Hindlimb muscle (tissue), 1 donor: ENCODE data around the gene PFKL. TPM values are rescaled to one million over a fixed set of nuclear protein-coding genes. Genes with fewer than 3 reads are reported as not detected.

Experiments used
- DNase-seq: peaks from one replicate; pipeline ENCODE4 v3.0.0-alpha.2; 2013
- polyA plus RNA-seq: library from polyadenylated mRNA; unstranded; fragments of 120-200 nt; gene quantifications from one replicate; pipeline ENCODE4 v1.2.1, GENCODE V29; 2013; ENCODE audit not compliant: insufficient read length

PFKL gene
- polyA plus RNA-seq, 1 donor, result 65.1 TPM

GRCh38 chr21:44365251-44365966, 65.6 kb downstream of the PFKL start:
- no peak for DNase-seq

DNA sequence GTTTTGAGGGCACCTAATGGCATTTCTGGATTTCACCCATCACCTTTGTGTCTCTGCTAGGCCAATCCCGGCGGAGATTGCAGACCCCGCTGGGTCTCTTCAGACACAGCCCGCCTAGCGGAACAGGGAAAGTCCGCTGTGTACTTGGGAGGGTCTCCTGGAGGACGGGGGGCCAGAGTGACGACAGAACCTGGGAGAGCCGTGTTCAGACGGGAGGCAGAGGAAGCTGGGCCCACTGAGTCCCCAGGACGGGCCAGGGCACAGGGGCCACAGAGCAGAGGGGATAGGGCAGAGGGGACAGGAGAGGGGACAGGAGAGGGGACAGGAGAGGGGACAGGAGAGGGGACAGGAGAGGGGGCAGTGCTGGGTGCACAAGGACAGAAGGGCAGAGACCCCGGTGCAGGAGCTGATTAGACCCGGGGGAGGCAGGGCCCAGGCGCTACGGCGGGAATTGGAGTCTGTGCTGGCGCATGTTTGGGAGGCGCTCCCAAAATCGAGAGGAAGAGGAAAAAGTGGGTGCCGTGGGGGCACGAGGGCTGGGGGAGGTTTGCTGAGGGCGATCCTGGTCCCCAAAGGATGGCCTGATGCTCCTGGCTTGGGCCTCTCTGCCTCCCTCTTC, 66.2 kb downstream of the PFKL start:
- DNase-seq, result no peak

- no peak for DNase-seq
Observed at GRCh38 chr21:44366586-44367211, 66.8 kb downstream of the PFKL start.

- no peak for DNase-seq
Observed at GRCh38 chr21:44368711-44369446, 69.0 kb downstream of the PFKL start.

- no peak for DNase-seq
Observed at GRCh38 chr21:44370027-44370735, 70.3 kb downstream of the PFKL start.

GRCh38 chr21:44370786-44371410, 71.0 kb downstream of the PFKL start:
- no peak for DNase-seq

GRCh38 chr21:44371596-44371995, 71.7 kb downstream of the PFKL start:
- no peak for DNase-seq

GRCh38 chr21:44372616-44373015, 72.8 kb downstream of the PFKL start:
- no peak for DNase-seq

DNA sequence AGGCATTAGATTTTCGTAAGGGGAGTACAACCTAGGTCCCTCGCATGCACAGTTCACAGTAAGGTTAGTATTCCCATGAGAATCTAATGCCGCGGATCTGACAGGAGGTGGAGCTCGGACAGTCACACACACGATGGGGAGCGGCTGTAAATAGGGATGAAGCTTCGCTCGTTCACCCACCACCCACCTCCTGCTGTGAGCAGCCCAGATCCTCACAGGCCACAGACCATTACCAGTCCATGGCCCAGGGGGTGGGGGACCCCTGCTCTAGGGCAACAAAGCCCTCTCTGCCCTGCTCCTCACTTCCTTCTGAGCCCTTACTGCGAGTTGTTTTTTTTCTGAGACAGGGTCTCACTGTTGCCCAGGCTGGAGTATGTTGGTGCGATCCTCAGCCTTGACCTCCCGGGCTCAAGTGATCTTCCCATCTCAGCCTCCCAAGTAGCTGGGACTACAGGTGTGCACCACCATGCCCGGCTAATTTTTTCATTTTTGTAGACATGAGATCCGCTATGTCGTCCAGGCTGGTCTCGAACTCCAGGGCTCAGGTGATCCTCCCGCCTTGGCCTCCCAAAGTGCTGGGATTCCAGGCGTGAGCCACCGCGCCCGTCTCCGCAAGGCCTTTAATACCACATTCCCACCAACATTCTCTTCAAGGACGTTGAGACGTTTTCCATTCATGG, 74.9 kb downstream of the PFKL start:
- DNase-seq, result no peak

DNA sequence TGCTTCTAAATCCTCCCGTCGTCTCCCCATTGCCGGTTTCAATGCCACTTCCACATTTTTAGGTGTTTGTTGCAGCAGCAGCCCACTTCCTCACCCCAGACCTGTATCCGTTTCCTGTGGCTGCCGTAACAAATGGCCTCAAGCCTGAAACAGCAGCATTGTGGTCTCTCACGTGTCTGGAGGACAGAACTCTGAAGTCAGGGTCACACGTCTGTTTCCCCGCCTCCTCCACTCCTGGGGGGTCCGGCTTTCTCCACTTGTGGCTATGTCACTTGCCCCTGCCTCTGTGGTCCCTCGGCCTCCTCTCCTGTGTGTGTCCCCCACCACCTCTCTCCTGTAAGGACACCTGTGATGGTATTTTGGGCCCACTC, 75.4 kb downstream of the PFKL start:
- DNase-seq, result no peak

- DNase-seq, result no peak
Observed at GRCh38 chr21:44375761-44376241, 75.9 kb downstream of the PFKL start.

DNA sequence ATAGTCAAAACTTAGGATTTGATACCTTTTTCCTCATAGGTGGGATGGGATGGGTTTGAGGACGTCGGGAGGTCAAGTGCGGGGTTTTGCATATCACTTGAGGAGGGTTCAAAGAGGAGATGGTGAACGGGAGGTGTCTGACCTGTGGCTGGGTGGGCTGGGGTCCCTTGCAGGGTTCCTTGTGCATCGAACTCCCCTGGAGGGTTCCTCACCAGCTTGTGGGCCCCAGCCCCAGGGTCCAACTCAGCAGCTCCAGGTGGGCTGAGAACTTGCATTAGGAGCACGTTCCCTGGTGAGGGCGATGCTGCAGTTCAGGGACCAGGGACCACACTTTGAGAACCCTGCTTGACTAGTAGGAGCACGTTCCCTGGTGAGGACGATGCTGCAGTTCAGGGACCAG, 76.8 kb downstream of the PFKL start:
- DNase-seq, result no peak

Other genes with a start within 250 kb of the PFKL start
- gene PWP2, start 192.7 kb upstream of the PFKL start, polyA plus RNA-seq, result 5.0 TPM
- gene GATD3, start 166.4 kb upstream of the PFKL start, polyA plus RNA-seq, result 27.6 TPM
- 10.6 TPM for gene ICOSLG, start 59.1 kb upstream of the PFKL start, polyA plus RNA-seq
- gene DNMT3L, start 38.2 kb upstream of the PFKL start, polyA plus RNA-seq, result not detected
- gene AIRE, start 14.2 kb upstream of the PFKL start, polyA plus RNA-seq, result 0.15 TPM
- gene CFAP410, start 39.3 kb downstream of the PFKL start, polyA plus RNA-seq, result 20.1 TPM
- 2.1 TPM for gene TRPM2, start 53.6 kb downstream of the PFKL start, polyA plus RNA-seq
- 2.4 TPM for gene LRRC3, start 155.5 kb downstream of the PFKL start, polyA plus RNA-seq
- not detected for gene KRTAP10-1, start 240.1 kb downstream of the PFKL start, polyA plus RNA-seq